GM19463 (cell line): ENCODE data around the gene UST.
"Not testable (repeated sequence)": the region's sequence is repeated elsewhere in the genome, so short reads cannot be mapped to it uniquely, and the experiment has no call there.

Source experiments
- ATAC-seq: cut with Tn5 transposase; IDR thresholded peaks from one replicate; pipeline ENCODE4 v1.9.1; 2021; ENCODE audit warnings: mild to moderate bottlenecking, moderate library complexity; ENCODE audit not compliant: unreplicated experiment

Gene UST

GRCh38 chr6:148857798-148858390 is 111.1 kb downstream of the UST start:
- no peak for ATAC-seq

GRCh38 chr6:148864132-148864531 is 117.3 kb downstream of the UST start:
- not testable (repeated sequence) for ATAC-seq

DNA sequence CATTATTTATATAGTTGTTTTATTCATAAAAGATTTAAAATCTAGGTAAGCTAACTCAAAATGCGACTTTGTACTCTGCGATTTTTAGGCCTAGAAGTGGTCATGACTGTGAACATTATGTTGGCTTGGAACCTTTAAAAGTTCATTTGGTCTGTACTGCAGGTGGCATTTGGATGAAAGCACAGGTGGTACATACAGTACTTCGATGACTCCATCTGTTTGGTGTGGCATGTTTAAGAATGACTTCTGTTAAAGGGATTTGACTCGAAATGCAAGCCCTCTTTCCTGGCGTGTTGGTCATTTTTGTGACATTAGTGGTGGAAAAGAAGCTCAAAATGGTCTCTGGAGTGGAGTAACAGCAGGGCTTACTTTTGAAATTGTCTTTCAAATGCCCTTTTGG is 118.1 kb downstream of the UST start:
- ATAC-seq = no peak

DNA sequence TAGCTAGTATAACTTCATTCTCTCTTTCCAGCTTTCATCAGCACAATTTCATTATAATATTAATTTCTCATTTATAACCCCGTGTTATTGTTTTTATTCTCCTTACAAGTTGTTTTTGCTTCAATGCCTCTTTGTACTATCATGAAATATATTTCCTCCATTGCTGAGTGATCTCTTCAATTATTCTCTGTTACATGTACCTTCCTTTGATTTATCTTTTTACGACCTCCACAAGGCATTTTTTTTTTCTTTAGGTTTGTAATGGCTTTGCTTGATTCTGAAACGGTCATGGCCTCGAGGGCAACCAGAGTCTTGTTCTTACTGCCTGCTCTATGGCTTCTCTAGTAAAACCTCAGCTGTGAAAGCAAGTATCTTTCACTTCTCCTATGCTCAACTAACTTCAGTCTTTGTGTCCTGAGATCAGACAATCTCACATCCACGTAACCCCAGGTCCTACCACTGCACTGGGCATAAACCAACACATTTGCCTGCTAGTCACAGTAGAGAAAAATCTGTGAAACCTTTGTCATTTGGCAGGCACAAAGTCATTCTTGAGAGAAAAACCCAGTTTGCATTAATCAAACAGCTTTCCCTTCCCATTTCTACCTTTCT is 119.9 kb downstream of the UST start:
- peak; percentile 98 for ATAC-seq

DNA sequence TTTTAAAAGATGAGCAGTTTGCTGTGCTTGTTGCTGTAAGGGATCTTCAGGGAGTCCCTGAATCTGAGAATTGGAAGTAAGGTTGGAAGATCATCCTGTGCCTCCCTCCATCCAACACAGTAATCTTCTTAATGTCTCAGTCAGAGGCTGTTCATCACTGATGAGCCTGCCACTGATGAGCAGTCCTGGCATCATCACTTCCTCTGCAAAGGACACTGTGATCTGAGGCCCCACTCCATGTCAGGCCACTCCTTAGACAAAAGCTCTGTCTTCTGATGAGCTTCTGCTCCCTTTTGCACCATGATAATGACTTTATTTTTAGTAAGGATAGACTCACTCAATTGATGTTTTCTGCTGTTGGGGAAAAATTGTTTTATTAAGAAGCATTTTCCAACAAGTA is 121.0 kb downstream of the UST start:
- no peak for ATAC-seq

DNA sequence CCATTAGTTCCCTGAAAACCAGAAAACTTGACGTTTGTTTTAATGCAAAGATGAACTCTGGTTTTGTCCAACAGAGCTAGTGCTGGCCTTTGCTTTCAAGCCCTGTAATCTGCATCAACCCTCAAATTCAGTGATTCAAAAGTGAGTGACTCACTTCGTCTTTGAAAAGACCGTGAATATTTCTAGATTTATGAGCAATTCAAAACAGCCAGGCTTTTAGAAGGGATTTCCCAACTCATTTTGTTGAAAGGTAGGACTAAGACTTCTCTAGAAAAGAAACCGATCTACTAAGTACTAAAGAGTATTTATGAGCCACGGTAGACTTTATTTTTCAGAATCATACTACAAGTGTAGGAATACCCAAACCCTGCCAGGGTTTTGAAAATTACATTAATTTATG is 121.5 kb downstream of the UST start:
- no peak for ATAC-seq

GRCh38 chr6:148868901-148869300 is 122.1 kb downstream of the UST start:
- ATAC-seq = no peak

DNA sequence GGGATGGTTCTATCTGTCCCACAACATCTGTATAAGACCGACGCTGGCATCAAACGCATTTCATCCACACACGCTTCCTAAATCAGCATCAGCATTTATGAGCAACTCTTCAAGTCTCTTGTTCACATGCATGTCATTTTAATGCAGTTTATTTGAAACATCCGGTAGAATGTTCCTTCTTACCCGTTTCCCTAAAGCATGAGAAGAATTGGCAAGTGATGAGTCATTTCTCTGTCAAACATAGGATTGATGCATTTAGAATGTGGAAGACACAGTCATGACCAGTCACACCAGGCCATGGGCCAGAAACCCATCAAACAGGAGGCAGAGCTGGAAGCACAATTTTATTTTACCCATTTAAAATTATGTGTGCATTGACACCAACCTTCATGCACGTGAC is 122.8 kb downstream of the UST start:
- ATAC-seq = no peak

DNA sequence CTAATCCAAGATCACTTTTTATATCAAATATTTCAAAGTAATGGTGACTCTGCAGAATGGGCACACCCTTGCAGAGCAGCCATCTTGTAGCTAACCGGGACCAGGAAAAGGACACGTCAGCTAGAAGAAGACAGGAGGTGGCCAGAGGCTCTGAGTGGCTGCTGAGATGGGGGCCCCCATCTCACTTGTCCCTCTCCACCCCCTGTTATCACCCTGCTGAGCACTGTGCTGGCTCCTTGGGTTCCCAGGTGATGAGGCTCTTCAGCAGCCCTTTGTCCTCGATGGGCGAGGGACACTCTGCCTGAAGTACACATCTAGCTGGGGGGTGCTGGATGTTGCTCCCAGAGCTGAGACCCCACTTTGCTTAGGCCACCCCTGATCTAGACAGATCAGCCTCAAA is 126.3 kb downstream of the UST start:
- ATAC-seq = no peak

GRCh38 chr6:148873868-148874267 is 127.0 kb downstream of the UST start:
- no peak for ATAC-seq

GRCh38 chr6:148874698-148875293 is 128.0 kb downstream of the UST start:
- no peak for ATAC-seq

- ATAC-seq = no peak
These were observed 131.9 kb downstream of the UST start for GRCh38 chr6:148878683-148879082.

GRCh38 chr6:148880742-148881141 is 133.9 kb downstream of the UST start:
- not testable (repeated sequence) for ATAC-seq

DNA sequence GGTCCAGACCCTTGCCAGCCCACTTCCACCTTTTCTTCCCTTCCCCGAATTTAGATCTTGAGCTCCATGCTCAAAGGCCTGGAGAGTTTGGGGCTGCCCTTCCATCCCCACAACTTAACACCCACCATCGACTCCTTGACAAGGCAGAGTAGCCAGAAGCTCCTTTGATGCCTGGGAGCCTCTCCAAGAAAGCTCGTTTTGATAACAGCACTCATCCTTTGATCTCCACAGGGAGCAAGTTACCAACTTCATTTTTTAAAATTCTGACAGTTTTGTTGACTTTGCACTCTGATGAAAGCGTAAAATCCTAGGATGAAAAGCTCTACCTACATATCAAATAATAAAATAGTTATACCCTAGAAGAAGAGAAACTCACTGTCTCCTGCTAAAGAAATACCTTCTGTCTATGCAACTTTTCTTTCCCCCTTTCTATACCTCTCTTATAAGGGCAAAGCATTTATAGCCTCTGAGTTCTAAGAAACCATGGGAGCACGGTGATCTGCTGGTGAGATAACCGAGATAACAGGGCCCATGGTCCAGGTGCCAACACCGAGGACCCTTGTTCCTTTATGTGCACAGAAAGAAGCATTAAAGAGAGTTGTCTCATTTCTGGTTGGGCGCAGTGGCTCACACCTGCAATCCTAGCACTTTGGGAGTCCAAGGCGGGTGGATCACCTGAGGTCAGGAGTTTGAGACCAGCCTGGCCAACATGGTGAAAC is 134.9 kb downstream of the UST start:
- no peak for ATAC-seq

- no peak for ATAC-seq
These were observed 136.4 kb downstream of the UST start for GRCh38 chr6:148883270-148883669.

- ATAC-seq = peak; percentile 63
These were observed 137.6 kb downstream of the UST start for GRCh38 chr6:148884461-148884860.

DNA sequence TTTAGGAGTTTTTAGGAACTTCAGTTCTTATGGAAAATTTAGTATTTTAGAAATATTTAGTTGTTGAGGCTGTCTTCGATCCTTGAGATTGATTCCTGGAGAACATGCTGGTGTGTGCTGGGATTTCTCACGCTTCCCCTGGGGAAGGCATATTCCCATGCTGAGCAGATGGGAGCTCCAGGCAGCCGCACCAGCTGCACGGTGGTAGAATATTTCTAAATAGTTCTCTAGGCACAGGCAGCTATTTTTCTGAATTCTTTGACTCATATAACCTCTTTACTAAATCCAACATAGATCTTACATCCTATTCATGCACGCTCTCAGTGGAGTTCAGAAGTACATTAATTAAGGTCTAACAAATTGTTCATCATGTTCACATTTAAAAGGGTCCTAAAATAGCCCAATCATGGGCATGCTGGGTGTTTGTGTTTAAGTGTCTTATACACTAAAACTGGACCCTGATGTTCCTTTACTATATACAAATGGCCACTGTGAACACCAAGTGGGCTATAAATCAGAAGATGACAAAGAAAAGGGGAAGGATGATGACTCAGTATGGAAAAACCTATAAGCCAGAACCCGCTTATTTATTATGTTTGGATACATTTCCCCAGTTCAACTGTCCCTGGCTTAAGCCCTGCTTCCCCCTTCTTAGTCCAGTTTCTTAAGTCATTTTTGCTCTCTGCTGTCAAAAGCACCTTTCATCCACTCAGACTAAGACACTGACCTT is 138.5 kb downstream of the UST start:
- ATAC-seq = no peak

DNA sequence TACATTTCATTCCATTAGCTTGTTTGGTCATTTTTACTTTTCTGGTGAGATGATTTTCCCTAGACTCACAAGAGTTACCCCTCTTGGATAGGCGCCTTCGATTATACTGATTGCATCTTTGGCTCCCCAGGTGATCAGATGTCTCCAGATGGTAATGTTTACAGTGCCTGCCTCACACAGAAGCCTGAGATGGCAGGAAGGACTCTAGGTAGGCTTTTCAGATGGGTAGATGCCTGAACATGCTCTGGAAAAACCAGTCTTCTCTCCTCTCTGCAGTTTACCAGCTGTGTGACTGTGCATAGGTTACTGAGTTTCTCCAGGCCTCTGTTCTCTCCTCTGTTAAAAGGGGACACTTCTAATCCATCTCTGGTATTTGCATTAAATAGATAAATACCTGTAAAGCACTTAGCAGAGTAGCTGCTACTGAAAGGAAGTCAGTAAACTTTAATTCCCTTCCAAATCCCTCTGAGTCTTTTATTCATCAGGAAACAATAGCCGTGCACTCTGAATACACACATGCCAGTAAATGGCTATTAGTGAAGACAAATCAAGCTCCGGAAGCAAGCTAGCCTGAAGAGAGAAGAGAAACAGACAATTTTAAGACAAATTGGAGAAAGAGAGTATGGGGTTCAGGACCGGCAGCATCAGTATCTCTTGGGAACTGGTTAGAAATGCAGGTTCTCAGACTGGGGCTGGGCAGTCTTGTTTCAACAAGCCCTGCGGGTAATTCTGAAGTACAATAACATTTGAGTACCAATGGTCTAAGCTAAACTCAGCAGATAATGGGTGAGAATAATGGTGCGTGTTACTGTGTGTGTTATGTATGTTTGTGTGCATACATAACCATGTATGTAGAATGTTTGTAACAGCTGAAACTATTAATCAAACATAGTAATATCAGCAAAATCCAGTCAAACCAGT is 139.4 kb downstream of the UST start:
- ATAC-seq = no peak

- ATAC-seq = no peak
These were observed 140.4 kb downstream of the UST start for GRCh38 chr6:148887181-148887580.

DNA sequence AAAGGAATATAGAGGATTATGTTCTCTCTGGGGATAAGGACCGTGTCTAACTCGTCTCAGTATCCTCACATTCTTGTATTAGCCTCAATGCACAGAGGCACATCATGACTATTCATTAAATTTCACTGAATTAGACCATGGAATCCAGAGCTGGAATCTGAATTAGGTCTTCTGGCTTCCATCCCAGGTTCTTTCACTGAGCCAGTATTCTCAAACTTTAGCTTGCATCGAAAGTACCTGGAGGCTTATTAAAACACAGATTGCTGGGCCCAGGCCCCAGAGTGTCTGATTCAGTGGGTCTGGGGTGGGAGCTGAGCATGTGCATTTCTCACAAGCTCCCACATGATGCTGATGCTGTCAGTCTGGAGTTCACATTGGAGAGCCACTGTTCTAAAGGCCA is 142.0 kb downstream of the UST start:
- ATAC-seq = no peak
